H1 (cell line): ENCODE measurements around the gene SGCD. TPM values are rescaled to one million over a fixed set of nuclear protein-coding genes. Genes with fewer than 3 reads are reported as not detected.

Experiments used
- EGR1 ChIP-seq: IDR thresholded peaks from 2 replicates; pipeline ENCODE4 v1.6.1; 2011; ENCODE audit warnings: low read depth, low read length, borderline replicate concordance
- HDAC6 ChIP-seq: IDR thresholded peaks from one replicate; pipeline ENCODE4 v1.7.1; 2012; ENCODE audit warnings: low read depth, mild to moderate bottlenecking, inconsistent platforms, low read length, moderate library complexity
- polyA plus RNA-seq, 7 experiments: library from polyadenylated mRNA; depleted of rRNA in 3 of 7; stranded (reverse) in 5 of 7; unstranded in 2 of 7; fragments of >200 nt in 5 of 7; fragments of 200-250 nt in 2 of 7; gene quantifications; 1 replicate in 5 of 7; 2 replicates in 1 of 7; 4 replicates in 1 of 7; pipeline versions ENCODE4 v1.2.1 to v1.2.3, GENCODE V29; 2011 to 2013; ENCODE audit warnings: missing spikeins in 2 of 7, mixed read lengths in 2 of 7
- total RNA-seq: library from RNA; stranded (reverse); fragmentation: NEBNext Ultra II Directional; extraction: Animal tissue kit (Norgen Biotek cat#: 25700); gene quantifications from 2 replicates; pipeline ENCODE4 v1.2.1, GENCODE V29; 2021

The SGCD gene
- total and polyA plus RNA-seq, 2 of the 8 experiments (the other 6 are each of a cell fraction or from before 2014, with no cell fraction given) = 0.04 to 0.08 TPM

DNA sequence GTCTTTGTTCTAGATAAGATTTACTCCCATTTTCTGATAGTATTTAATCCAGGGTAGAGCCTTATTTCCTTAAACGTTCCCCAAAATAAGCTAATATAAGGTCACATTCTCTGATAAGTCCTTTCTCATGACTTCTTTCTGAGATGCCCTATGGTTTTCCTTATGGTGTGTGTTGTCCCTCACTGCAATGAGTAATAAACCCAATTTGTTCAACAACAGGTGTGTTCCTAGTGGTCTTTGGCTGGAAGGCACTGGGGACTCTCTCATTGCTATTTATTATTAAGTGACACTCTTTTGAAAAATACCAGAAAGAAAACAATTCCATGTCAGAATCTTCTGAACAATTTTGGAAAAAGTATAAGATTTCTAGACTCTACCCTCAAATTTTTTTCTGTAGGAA, 266.6 kb downstream of the SGCD start (continued):
- TF ChIP-seq EGR1 (no peak), HDAC6 (no peak)
